ENCODE measurements around the gene BACH2. TPM values are rescaled to one million over a fixed set of nuclear protein-coding genes. Genes with fewer than 3 reads are reported as not detected.
A peak's percentile ranks its signal among the peaks of the same experiment; 100 is the strongest.

The BACH2 gene
- total RNA-seq, 1 donor from 2014 or later, result 1.5 TPM

- DNase-seq (ENCODE audit: low read depth in 2 of 2), result no peak
Observed at GRCh38 chr6:90098627-90099026, 198.0 kb downstream of the BACH2 start.

GRCh38 chr6:90098001-90098531 is 198.6 kb downstream of the BACH2 start:
- peak in 1 of 2 donors; percentile 12 for DNase-seq (ENCODE audit: low read depth in 2 of 2)

GRCh38 chr6:90097356-90097755 is 199.3 kb downstream of the BACH2 start:
- no peak for DNase-seq (ENCODE audit: low read depth in 2 of 2)

GRCh38 chr6:90096818-90097217 is 199.8 kb downstream of the BACH2 start:
- no peak for DNase-seq (ENCODE audit: low read depth in 2 of 2)

- no peak for DNase-seq (ENCODE audit: low read depth in 2 of 2)
Observed at GRCh38 chr6:90095788-90096187, 200.9 kb downstream of the BACH2 start.

- no peak for DNase-seq (ENCODE audit: low read depth in 2 of 2)
Observed at GRCh38 chr6:90095145-90095544, 201.5 kb downstream of the BACH2 start.

GRCh38 chr6:90093558-90094073 is 203.0 kb downstream of the BACH2 start:
- no peak for DNase-seq (ENCODE audit: low read depth in 2 of 2)

GRCh38 chr6:90090866-90091265 is 205.8 kb downstream of the BACH2 start:
- DNase-seq (ENCODE audit: low read depth in 2 of 2), result no peak

- peak; percentile 85 to 89 for DNase-seq (ENCODE audit: low read depth in 2 of 2)
Observed at GRCh38 chr6:90088009-90088408, 208.6 kb downstream of the BACH2 start.

GRCh38 chr6:90087106-90087833 is 209.4 kb downstream of the BACH2 start:
- no peak for DNase-seq (ENCODE audit: low read depth in 2 of 2)

GRCh38 chr6:90086517-90086916 is 210.1 kb downstream of the BACH2 start:
- DNase-seq (ENCODE audit: low read depth in 2 of 2), result peak in 1 of 2 donors; percentile 76

GRCh38 chr6:90083891-90084290 is 212.8 kb downstream of the BACH2 start:
- no peak for DNase-seq (ENCODE audit: low read depth in 2 of 2)

- DNase-seq (ENCODE audit: low read depth in 2 of 2), result no peak
Observed at GRCh38 chr6:90082847-90083246, 213.8 kb downstream of the BACH2 start.

- DNase-seq (ENCODE audit: low read depth in 2 of 2), result no peak
Observed at GRCh38 chr6:90080876-90081481, 215.7 kb downstream of the BACH2 start.

- DNase-seq (ENCODE audit: low read depth in 2 of 2), result no peak
Observed at GRCh38 chr6:90079560-90080490, 216.8 kb downstream of the BACH2 start.

- DNase-seq (ENCODE audit: low read depth in 2 of 2), result no peak
Observed at GRCh38 chr6:90078513-90079289, 217.9 kb downstream of the BACH2 start.

- no peak for DNase-seq (ENCODE audit: low read depth in 2 of 2)
Observed at GRCh38 chr6:90076511-90077415, 219.9 kb downstream of the BACH2 start.

GRCh38 chr6:90074161-90074850 is 222.3 kb downstream of the BACH2 start:
- no peak for DNase-seq (ENCODE audit: low read depth in 2 of 2)

GRCh38 chr6:90072935-90073464 is 223.6 kb downstream of the BACH2 start:
- DNase-seq (ENCODE audit: low read depth in 2 of 2), result no peak
